GM21786 (cell line): ENCODE measurements around the gene TBC1D28.
"Not testable (repeated sequence)": the region's sequence is repeated elsewhere in the genome, so short reads cannot be mapped to it uniquely, and the experiment has no call there.

Experiments used
- ATAC-seq: cut with Tn5 transposase; IDR thresholded peaks from one replicate; pipeline ENCODE4 v1.9.1; 2021; ENCODE audit not compliant: unreplicated experiment

The TBC1D28 gene

GRCh38 chr17:18644291-18644690 lies at the start of gene TBC1D28:
Gene TBC1D28 (minus strand): TSS chr17:18644391. CDS start chr17:18641352, 3,039 bp downstream.
- ATAC-seq, result not testable (repeated sequence)

GRCh38 chr17:18682668-18683067 lies 38.5 kb upstream of the TBC1D28 start:
- ATAC-seq, result not testable (repeated sequence)

- peak; percentile 88 for ATAC-seq
These were observed 37.8 kb upstream of the TBC1D28 start, which contains the start of gene FOXO3B for GRCh38 chr17:18681767-18682571. Gene FOXO3B (minus strand): TSS chr17:18682314. CDS start chr17:18681651, 663 bp downstream.

GRCh38 chr17:18677381-18677780 lies 33.2 kb upstream of the TBC1D28 start:
- ATAC-seq, result not testable (repeated sequence)

GRCh38 chr17:18676928-18677327 lies 32.7 kb upstream of the TBC1D28 start:
- ATAC-seq, result not testable (repeated sequence)

GRCh38 chr17:18672395-18673227 lies 28.4 kb upstream of the TBC1D28 start:
- not testable (repeated sequence) for ATAC-seq

GRCh38 chr17:18668625-18669024 lies 24.4 kb upstream of the TBC1D28 start:
- ATAC-seq, result not testable (repeated sequence)

- not testable (repeated sequence) for ATAC-seq
These were observed 23.3 kb upstream of the TBC1D28 start for GRCh38 chr17:18667535-18667934.

- ATAC-seq, result not testable (repeated sequence)
These were observed 22.1 kb upstream of the TBC1D28 start for GRCh38 chr17:18666326-18666725.

- ATAC-seq, result not testable (repeated sequence)
These were observed 17.9 kb upstream of the TBC1D28 start for GRCh38 chr17:18661924-18662624.

- not testable (repeated sequence) for ATAC-seq
These were observed 5.9 kb upstream of the TBC1D28 start for GRCh38 chr17:18650094-18650493.

- ATAC-seq, result not testable (repeated sequence)
These were observed 1.1 kb downstream of the TBC1D28 start for GRCh38 chr17:18643124-18643523.

GRCh38 chr17:18638357-18638756 lies 5.8 kb downstream of the TBC1D28 start:
- not testable (repeated sequence) for ATAC-seq

GRCh38 chr17:18636237-18636636 lies 8.0 kb downstream of the TBC1D28 start:
- ATAC-seq, result not testable (repeated sequence)

DNA sequence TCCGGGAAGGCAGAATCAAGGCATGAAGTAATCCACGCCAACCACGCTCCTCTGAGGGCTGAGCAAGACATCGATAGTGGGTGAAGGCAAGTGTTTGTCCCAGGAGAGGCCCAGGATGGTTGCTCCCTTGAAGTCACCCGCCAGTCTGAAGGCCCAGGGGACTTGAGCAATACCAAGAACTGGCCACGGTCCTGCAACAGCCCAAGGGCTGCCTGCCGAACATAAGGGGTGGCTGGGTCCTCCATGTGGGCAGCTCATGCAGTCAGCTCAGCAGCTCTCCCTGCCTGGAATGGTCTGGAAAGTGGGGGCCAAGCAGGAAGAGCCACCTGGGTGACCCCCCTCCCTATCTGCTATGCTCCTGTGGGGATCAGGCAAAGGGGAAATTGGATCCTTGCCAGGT lies 8.4 kb downstream of the TBC1D28 start:
- not testable (repeated sequence) for ATAC-seq

DNA sequence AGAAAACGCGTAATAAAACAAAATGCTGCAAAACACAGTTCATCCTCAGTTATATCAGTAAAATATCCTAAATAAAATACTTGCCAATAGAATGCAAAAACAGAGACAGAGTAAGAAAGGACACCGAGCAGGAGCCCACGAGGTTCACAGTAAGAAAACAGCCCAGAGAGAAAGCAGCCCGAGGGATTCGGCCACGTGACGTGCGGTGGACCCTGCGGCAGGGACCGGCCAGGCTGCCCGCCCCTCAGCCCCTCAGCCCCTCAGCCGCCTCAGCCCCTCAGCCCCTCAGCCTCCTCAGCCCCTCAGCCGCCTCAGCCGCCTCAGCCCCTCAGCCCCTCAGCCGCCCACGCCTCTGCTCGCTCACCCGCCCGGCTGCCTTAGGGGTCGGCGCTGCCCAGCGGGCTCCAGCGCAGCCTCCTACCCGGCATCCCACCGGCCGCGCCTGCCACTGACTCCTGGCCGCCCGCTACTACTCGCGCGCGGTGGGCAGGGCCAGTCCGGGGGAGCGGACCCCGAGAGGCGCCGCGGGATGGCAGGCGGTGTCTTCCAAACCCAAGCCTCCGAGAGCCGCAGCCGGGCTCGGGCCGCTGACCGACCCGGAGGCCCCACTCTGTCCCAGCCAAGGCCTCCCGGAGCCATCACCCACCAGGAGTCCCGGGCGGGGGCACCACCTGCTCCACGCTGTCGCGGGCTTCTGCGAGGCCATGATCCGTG lies 9.5 kb downstream of the TBC1D28 start:
- ATAC-seq, result not testable (repeated sequence)

- ATAC-seq, result no peak
These were observed 17.9 kb downstream of the TBC1D28 start for GRCh38 chr17:18626152-18626870.

DNA sequence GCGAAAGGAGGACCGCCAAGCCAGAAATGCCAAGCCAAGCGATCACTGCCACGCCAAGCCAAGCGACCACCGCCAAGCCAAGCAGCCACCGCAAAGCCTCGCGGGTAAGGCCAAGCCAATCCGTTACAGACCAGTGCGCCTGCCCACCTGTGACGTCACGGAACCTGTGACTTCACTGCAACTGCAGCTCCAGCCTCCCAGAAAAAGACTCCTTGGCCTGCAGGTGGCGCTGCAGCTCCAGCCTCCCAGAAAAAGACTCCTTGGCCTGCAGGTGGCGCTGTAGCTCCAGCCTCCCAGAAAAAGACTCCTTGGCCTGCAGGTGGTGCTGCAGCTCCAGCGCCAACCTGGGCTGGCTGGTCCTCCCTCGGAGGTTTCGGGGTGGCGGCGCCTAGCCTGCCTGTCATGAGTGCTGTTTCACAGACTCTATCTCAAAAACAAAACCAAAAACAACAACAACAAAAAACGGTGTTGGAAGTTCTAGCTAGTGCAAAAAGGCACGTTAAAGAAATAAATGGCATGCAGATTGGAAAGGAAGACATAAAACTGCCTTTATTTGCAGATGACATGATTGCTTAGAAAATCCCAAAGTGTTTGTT lies 18.6 kb downstream of the TBC1D28 start:
- not testable (repeated sequence) for ATAC-seq

- ATAC-seq, result not testable (repeated sequence)
These were observed 19.2 kb downstream of the TBC1D28 start for GRCh38 chr17:18624862-18625501.
